ENCODE data around the gene S100B.
"Not testable (repeated sequence)": the region's sequence is repeated elsewhere in the genome, so short reads cannot be mapped to it uniquely, and the experiment has no call there.

The S100B gene

DNA sequence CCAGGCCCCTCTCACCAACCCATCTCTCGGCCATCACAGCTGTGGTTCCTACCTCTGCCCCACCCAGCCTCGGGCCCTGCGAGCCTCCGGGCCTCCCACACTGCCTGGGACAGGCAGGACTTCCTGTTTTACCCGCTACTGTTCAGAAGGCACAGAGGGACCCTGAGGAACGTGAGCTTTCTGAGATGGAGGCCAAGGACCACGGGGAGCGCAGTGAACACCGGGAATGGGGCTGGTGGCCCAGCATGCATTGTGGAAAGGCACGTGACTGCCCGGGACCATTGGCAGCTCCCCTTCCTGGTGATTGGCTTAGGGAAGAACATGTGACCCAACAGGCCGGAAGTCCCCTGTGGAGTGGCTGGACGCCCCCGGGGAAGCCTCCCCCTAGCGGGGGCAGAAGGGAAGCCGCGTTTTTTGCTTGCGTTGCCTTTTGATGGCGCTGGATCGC lies 7.0 kb downstream of the S100B start:
- H3K4me3 ChIP-seq (ENCODE audit: low read length): no peak overlapping the region
- H3K36me3 ChIP-seq (ENCODE audit: insufficient read depth, low read length): no peaks in the 10 kb centered on the region
- H3K4me2 ChIP-seq (ENCODE audit: low read length): no peak overlapping the region
- H3K9me3 ChIP-seq (replicated peaks; ENCODE audit: low read length): no peaks in the 10 kb centered on the region
- H3K4me1 ChIP-seq (ENCODE audit: control insufficient read depth, insufficient read depth, low read length): peaks cover 7% of the 10 kb centered on the region
- no peak overlapping the region for H3K9ac ChIP-seq (ENCODE audit: low read depth, low read length)
- H3K27me3 ChIP-seq (ENCODE audit: control insufficient read depth, insufficient read depth, low read length): peaks cover 15% of the 10 kb centered on the region

DNA sequence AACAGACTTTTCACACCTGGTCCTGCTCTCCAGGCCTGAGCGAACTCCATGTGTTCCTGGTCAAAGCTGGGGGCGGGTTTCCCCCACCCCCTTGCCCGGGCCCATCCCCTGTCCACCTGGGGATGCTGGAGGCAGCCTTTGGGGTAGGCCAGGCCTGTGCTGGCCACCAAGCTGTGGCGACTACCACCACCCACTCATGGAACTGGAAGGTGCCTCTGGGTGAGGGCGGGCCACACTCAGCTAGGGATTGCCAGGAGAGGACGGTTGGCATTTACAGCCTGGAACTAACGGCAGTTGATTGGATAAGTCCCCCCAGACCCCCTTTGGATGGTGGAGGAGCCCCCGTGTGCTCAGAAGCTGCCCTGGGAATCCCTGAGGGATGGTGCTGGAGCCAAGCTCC lies 7.9 kb downstream of the S100B start:
- no peak overlapping the region for H3K4me3 ChIP-seq (ENCODE audit: low read length)
- H3K4me2 ChIP-seq (ENCODE audit: low read length): no peak overlapping the region
- peaks cover 7% of the 10 kb centered on the region for H3K4me1 ChIP-seq (ENCODE audit: control insufficient read depth, insufficient read depth, low read length)
- H3K36me3 ChIP-seq (ENCODE audit: insufficient read depth, low read length): no peaks in the 10 kb centered on the region
- H3K9ac ChIP-seq (ENCODE audit: low read depth, low read length): no peak overlapping the region
- H3K9me3 ChIP-seq (replicated peaks; ENCODE audit: low read length): no peaks in the 10 kb centered on the region
- H3K27me3 ChIP-seq (ENCODE audit: control insufficient read depth, insufficient read depth, low read length): peaks cover 10% of the 10 kb centered on the region

DNA sequence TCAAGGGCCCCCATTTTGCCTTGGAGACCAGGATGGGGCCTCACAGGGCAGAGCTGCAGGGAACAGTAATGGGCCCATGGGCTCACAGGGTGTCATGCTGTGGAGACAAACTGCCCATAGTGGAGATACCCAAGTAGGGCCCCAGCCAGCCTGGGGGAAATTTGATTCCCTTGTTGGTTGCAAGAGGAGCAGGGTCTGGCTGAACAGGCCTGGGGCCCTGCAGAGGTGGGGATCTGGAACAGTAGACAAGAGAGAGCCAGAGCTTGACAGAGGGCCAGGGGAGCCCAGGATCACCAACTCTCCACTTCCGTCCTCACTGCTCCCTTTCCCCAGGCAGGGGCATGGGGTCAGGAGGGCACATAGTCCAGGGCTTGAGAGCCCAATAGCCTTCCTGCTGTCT lies 8.7 kb downstream of the S100B start:
- Histone ChIP-seq H3K4me3 (ENCODE audit: low read length) (no peak overlapping the region), H3K4me2 (ENCODE audit: low read length) (no peak overlapping the region), H3K9me3 (replicated peaks; ENCODE audit: low read length) (no peaks in the 10 kb centered on the region), H3K27me3 (ENCODE audit: control insufficient read depth, insufficient read depth, low read length) (peaks cover 2% of the 10 kb centered on the region), H3K36me3 (ENCODE audit: insufficient read depth, low read length) (no peaks in the 10 kb centered on the region), H3K4me1 (ENCODE audit: control insufficient read depth, insufficient read depth, low read length) (peaks cover 7% of the 10 kb centered on the region), H3K9ac (ENCODE audit: low read depth, low read length) (no peak overlapping the region)

DNA sequence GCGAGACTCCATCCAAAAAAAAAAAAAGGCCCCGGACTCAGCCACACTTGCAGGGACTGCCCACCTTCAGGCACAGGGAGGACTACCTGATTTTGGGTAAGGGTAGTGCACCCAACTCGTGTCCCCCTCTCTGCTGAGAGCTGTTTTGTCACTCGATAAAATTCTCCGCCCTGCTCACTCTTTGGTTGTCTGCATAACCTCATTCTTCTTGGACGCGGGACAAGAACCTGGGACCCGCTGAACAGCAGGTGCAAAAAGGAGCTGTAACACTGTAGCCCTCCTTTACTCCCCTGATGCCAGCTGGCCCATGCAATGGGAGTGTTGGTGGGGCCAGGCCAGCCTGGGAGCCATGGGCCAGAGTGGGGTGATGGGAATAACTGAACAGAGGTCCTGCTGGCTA lies 10.6 kb downstream of the S100B start:
- Histone ChIP-seq H3K4me1 (ENCODE audit: control insufficient read depth, insufficient read depth, low read length) (peaks cover 7% of the 10 kb centered on the region), H3K27me3 (ENCODE audit: control insufficient read depth, insufficient read depth, low read length) (no peaks in the 10 kb centered on the region), H3K36me3 (ENCODE audit: insufficient read depth, low read length) (no peaks in the 10 kb centered on the region), H3K9ac (ENCODE audit: low read depth, low read length) (no peak overlapping the region), H3K9me3 (replicated peaks; ENCODE audit: low read length) (no peaks in the 10 kb centered on the region), H3K4me2 (ENCODE audit: low read length) (no peak overlapping the region), H3K4me3 (ENCODE audit: low read length) (no peak overlapping the region)

DNA sequence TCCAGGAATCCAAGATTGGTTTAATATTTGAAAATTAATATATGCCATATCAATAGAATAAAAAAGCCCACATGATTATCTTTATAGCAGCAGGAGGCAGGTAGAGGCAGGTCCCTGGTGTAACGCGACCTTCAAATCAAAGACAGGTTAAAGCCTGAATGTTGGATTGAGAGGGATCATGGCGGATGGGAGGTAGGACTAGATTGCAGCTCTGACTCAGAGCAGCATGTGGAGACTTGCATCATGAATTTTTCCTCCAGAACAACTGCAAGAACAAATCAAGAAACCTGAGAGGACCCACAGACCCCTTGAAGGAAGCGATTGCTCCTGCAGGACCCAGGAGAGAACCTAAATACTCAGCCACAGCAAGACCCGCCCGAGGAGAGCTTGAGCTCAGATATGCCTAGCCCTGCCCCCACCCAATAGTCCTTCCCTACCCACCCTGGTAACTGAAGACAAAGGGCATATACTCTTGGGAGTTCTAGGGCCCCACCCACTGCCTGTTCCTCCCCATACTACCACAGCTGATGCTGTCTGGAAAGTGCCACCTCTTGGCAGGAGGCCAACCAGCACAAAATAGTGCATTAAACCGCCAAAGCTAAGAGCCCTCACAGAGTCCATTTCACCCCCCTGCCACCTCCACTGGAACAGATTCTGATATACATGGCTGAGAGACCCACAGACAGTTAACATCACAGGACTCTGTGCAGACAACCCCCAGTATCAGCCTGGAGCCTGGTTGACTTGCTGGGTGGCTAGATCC lies 19.5 kb downstream of the S100B start:
- H3K4me2 ChIP-seq (ENCODE audit: low read length): no peak overlapping the region
- no peaks in the 10 kb centered on the region for H3K27me3 ChIP-seq (ENCODE audit: control insufficient read depth, insufficient read depth, low read length)
- no peaks in the 10 kb centered on the region for H3K4me1 ChIP-seq (ENCODE audit: control insufficient read depth, insufficient read depth, low read length)
- H3K4me3 ChIP-seq (ENCODE audit: low read length): no peak overlapping the region
- peaks cover 24% of the 10 kb centered on the region for H3K36me3 ChIP-seq (ENCODE audit: insufficient read depth, low read length)
- H3K9me3 ChIP-seq (replicated peaks; ENCODE audit: low read length): peaks cover 29% of the 10 kb centered on the region
- H3K9ac ChIP-seq (ENCODE audit: low read depth, low read length): no peak overlapping the region

DNA sequence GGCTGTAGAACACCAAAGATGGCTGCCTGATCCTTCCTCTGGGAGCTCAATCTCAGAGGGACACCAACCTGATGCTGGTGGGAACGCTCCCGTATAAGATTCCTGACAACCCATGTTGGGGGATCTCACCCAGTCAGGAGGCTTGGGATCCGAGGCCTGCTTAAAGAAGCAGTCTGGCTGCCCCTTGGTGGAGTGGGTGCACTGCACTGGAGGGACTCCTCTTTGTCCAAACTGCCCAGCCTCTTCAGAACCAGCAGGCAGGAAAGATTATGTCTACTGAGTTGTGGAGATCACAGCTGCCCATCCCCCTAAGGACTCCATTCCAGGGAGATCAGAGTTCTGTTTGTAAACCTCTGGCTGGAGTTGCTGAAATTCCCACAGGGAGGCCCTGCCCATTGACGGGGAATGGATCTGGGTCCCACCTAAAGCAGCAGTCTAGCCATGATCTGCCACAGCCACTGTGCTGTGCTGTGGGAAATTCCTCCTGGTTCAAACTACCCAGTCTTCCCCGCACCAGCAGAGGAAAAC lies 23.0 kb downstream of the S100B start:
- no peaks in the 10 kb centered on the region for H3K4me1 ChIP-seq (ENCODE audit: control insufficient read depth, insufficient read depth, low read length)
- H3K9ac ChIP-seq (ENCODE audit: low read depth, low read length): no peak overlapping the region
- peaks cover 24% of the 10 kb centered on the region for H3K36me3 ChIP-seq (ENCODE audit: insufficient read depth, low read length)
- H3K4me3 ChIP-seq (ENCODE audit: low read length): no peak overlapping the region
- H3K27me3 ChIP-seq (ENCODE audit: control insufficient read depth, insufficient read depth, low read length): no peaks in the 10 kb centered on the region
- H3K9me3 ChIP-seq (replicated peaks; ENCODE audit: low read length): peaks cover 30% of the 10 kb centered on the region
- H3K4me2 ChIP-seq (ENCODE audit: low read length): no peak overlapping the region

DNA sequence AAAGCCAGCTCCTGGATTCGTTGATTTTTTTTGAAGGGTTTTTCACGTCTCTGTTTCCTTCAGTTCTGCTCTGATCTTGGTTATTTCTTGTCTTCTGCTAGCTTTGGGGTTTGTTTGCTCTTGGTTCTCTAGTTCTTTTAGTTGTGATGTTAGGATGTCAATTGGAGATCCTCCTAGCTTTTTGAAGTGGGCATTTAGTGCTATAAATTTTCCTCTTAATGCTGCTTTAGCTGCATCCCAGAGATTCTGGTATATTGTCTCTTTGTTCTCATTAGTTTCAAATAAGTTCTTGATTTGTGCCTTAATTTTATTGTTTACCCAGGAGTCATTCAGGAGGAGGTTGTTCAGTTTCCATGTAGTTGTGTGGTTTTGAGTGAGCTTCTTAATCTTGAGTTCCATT lies 25.5 kb downstream of the S100B start:
- Histone ChIP-seq H3K9me3 (replicated peaks; ENCODE audit: low read length) (peaks cover 21% of the 10 kb centered on the region), H3K36me3 (ENCODE audit: insufficient read depth, low read length) (peaks cover 24% of the 10 kb centered on the region)

DNA sequence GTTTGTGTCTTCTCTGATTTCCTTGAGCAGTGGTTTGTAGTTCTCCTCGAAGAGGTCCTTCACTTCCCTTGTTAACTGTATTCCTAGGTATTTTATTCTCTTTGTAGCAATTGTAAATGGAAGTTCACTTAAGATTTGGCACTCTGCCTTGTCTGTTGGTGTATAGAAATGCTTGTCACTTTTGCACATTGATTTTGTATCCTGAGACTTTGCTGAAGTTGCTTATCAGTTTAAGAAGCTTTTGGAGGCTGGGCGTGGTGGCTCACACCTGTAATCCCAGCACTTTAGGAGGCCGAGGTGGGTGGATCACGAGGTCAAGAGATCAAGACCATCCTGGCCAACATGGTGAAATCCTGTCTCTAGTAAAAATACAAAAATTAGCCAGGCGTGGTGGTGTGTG lies 27.1 kb downstream of the S100B start:
- not testable (repeated sequence) for H3K4me3 ChIP-seq (ENCODE audit: low read length); H3K4me2 ChIP-seq (ENCODE audit: low read length); H3K27me3 ChIP-seq (ENCODE audit: control insufficient read depth, insufficient read depth, low read length); H3K9ac ChIP-seq (ENCODE audit: low read depth, low read length); H3K4me1 ChIP-seq (ENCODE audit: control insufficient read depth, insufficient read depth, low read length)
- peaks cover 14% of the 10 kb centered on the region for H3K9me3 ChIP-seq (replicated peaks; ENCODE audit: low read length)
- peaks cover 26% of the 10 kb centered on the region for H3K36me3 ChIP-seq (ENCODE audit: insufficient read depth, low read length)

More for the DNA sequence above, 25.5 kb downstream of the S100B start:
- H3K4me1 ChIP-seq (ENCODE audit: control insufficient read depth, insufficient read depth, low read length); H3K9ac ChIP-seq (ENCODE audit: low read depth, low read length); H3K4me3 ChIP-seq (ENCODE audit: low read length); H3K4me2 ChIP-seq (ENCODE audit: low read length); H3K27me3 ChIP-seq (ENCODE audit: control insufficient read depth, insufficient read depth, low read length): not testable (repeated sequence)

DNA sequence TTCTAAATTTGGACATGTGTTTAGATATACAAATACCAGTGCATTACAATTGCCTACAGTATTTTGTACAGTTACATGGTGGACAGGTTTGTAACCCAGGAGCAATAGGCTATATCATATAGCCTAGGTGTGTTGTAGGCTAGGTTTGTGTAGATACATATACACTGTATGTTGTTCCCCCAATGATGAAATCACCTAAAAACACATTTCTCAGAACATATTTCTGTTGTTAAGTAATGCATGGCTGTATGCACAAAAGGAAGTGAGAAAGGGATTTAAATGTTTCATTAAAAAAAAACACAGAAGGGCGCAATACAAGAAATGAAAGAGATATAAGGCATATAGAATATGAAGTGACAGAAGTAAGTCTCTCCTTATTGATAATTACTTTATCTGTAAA lies 32.0 kb downstream of the S100B start:
- H3K4me2 ChIP-seq (ENCODE audit: low read length): no peak overlapping the region
- H3K4me3 ChIP-seq (ENCODE audit: low read length): no peak overlapping the region
- no peaks in the 10 kb centered on the region for H3K9me3 ChIP-seq (replicated peaks; ENCODE audit: low read length)
- no peak overlapping the region for H3K9ac ChIP-seq (ENCODE audit: low read depth, low read length)
- peaks cover 33% of the 10 kb centered on the region for H3K36me3 ChIP-seq (ENCODE audit: insufficient read depth, low read length)
- no peaks in the 10 kb centered on the region for H3K4me1 ChIP-seq (ENCODE audit: control insufficient read depth, insufficient read depth, low read length)
- H3K27me3 ChIP-seq (ENCODE audit: control insufficient read depth, insufficient read depth, low read length): no peaks in the 10 kb centered on the region

DNA sequence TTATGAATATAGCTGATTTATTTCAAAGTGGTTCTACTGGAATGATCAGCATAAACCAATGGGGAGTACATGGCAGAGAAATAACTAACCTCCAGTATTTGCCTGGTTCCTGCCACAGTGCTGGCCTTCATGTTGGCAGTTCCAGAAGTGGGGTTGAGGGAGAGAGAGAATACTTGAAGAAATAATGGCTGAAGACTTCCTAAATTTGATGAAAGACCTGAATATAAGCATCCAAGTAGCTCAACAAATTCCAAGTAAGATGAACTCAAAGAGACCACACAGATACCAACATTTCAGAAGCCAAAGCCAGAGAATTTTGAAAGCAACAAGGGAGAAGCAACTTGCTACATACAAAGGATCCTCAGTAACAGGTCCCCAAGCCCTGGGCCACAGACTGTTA lies 34.3 kb downstream of the S100B start:
- Histone ChIP-seq H3K9me3 (replicated peaks; ENCODE audit: low read length) (no peaks in the 10 kb centered on the region), H3K4me2 (ENCODE audit: low read length) (no peak overlapping the region), H3K4me3 (ENCODE audit: low read length) (no peak overlapping the region), H3K27me3 (ENCODE audit: control insufficient read depth, insufficient read depth, low read length) (no peaks in the 10 kb centered on the region), H3K36me3 (ENCODE audit: insufficient read depth, low read length) (peaks cover 56% of the 10 kb centered on the region), H3K9ac (ENCODE audit: low read depth, low read length) (no peak overlapping the region), H3K4me1 (ENCODE audit: control insufficient read depth, insufficient read depth, low read length) (no peaks in the 10 kb centered on the region)

DNA sequence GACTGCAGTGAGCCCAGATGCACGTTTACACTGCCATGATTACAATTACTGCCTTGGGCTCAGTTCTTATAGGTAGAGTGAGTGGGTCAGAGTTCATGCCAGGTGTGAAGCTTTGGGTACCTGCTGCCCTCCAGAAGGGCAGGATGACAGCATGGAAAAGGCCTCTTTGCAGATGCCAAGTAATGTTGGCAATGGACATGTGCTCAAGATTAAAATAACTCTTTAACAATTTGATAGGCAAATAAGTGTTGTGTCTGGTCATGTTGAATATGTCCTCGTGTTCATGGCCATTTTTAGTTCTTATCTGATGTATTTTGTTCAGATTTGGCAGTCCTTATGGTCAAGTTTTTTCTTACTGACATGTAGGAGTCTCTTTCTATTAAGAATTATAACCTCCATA lies 34.8 kb downstream of the S100B start:
- Histone ChIP-seq H3K4me1 (ENCODE audit: control insufficient read depth, insufficient read depth, low read length) (no peaks in the 10 kb centered on the region), H3K9ac (ENCODE audit: low read depth, low read length) (no peak overlapping the region), H3K36me3 (ENCODE audit: insufficient read depth, low read length) (peaks cover 58% of the 10 kb centered on the region), H3K4me3 (ENCODE audit: low read length) (no peak overlapping the region), H3K27me3 (ENCODE audit: control insufficient read depth, insufficient read depth, low read length) (no peaks in the 10 kb centered on the region), H3K9me3 (replicated peaks; ENCODE audit: low read length) (no peaks in the 10 kb centered on the region), H3K4me2 (ENCODE audit: low read length) (no peak overlapping the region)

DNA sequence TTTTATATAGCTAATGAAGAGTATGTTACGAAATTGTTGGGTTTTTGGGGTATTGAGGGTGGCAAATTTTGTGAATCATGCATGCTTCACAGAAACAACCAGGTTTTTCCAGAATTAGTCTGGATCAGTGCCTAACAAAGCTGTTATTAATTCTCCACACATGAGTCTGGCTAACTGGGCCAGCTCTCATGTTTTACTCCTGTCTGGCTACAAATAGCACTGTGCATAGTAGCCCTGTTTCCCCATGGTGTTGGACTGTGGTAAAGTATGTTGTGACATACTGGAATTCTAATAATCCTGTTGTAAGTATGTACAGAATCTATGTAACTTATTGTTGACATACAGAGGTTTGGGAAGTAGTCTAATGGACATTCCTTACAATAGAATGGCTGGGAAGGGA lies 35.8 kb downstream of the S100B start:
- no peak overlapping the region for H3K9ac ChIP-seq (ENCODE audit: low read depth, low read length)
- no peaks in the 10 kb centered on the region for H3K9me3 ChIP-seq (replicated peaks; ENCODE audit: low read length)
- H3K4me1 ChIP-seq (ENCODE audit: control insufficient read depth, insufficient read depth, low read length): no peaks in the 10 kb centered on the region
- H3K4me2 ChIP-seq (ENCODE audit: low read length): no peak overlapping the region
- no peak overlapping the region for H3K4me3 ChIP-seq (ENCODE audit: low read length)
- H3K36me3 ChIP-seq (ENCODE audit: insufficient read depth, low read length): peaks cover 67% of the 10 kb centered on the region
- no peaks in the 10 kb centered on the region for H3K27me3 ChIP-seq (ENCODE audit: control insufficient read depth, insufficient read depth, low read length)

All from skeletal muscle satellite cell (primary cell).